Measurements from ENCODE around the gene ERFL.

ERFL gene

DNA sequence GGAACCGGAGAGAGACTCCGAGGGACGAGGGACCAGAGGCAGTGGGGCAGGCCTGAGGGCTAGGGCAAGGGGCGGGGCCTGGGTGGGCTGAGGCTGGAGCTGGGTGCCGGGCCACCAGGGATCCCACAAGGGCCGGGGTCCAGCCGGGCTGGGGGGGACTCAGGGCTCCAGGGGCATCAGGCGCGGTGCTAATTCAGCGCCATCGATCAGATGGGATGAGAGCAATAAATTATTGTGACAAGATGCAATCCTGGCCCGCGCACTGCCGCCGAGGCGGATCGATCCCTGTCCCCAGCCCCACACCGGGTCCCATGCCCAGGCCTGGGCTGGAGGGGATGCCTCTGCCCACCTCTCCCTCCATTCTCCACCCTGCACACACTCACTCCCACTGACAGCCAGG lies 5.7 kb downstream of the ERFL start:
- TF ChIP-seq, protein P1, sequence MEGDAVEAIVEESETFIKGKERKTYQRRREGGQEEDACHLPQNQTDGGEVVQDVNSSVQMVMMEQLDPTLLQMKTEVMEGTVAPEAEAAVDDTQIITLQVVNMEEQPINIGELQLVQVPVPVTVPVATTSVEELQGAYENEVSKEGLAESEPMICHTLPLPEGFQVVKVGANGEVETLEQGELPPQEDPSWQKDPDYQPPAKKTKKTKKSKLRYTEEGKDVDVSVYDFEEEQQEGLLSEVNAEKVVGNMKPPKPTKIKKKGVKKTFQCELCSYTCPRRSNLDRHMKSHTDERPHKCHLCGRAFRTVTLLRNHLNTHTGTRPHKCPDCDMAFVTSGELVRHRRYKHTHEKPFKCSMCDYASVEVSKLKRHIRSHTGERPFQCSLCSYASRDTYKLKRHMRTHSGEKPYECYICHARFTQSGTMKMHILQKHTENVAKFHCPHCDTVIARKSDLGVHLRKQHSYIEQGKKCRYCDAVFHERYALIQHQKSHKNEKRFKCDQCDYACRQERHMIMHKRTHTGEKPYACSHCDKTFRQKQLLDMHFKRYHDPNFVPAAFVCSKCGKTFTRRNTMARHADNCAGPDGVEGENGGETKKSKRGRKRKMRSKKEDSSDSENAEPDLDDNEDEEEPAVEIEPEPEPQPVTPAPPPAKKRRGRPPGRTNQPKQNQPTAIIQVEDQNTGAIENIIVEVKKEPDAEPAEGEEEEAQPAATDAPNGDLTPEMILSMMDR (IDR thresholded peaks at IDR 0.05; ENCODE audit: low read depth, low read length) = no peak
- H3K4me3 ChIP-seq (replicated peaks in 1 of 2; ENCODE audit: low read depth in 2 of 2, low read length in 2 of 2) = no peak overlapping the region
- DNase-seq (ENCODE audit: low read depth in 2 of 2) = no peak

DNA sequence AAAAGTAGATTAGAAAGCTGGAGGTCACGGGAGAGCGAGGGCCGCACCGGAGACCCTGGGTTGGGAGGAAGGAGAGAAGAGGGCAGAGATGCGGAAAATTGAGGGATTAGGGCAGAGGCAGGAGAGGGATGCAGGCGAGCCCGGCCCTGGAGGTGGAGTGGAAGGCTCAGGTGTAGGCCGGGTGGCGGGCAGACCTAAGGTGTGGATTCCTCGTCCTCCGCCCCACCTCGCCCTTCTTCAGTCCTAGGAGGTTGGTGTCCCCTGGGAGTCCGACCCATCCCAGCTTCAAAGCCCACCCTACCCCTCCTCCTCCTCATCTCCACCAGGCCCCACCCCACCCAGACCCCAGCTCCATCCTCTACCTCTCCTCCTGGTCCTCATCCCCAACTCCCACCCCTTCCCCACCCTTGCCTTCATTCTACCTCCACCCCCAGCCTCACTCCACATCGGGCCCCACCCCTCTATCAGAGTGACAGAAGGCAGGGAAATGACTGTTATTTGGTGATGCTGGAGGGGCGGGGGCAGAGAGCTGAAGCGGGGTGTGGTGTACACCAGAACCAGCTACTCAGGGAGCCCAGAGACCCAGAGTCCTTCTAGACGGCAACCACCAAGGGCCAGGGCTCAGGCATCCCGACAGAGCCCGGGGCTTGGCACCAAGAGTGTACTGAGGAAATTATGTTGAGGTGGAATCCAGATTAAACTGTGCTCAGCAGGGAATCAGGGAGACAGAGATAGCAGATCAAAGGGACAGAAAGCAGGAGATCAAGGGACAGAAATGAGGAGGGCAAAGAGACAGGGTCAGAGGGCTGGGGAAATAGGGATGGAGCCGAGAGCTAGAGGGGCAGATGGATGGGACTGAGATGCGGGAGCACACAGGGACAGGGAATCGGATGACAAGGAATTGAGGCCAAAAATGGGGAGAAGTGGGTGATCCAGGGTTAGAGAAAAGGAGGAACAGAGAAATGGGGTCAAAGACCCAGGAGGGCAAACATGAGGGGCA lies 6.4 kb downstream of the ERFL start:
- no peak overlapping the region for H3K4me3 ChIP-seq (replicated peaks in 1 of 2; ENCODE audit: low read depth in 2 of 2, low read length in 2 of 2)

DNA sequence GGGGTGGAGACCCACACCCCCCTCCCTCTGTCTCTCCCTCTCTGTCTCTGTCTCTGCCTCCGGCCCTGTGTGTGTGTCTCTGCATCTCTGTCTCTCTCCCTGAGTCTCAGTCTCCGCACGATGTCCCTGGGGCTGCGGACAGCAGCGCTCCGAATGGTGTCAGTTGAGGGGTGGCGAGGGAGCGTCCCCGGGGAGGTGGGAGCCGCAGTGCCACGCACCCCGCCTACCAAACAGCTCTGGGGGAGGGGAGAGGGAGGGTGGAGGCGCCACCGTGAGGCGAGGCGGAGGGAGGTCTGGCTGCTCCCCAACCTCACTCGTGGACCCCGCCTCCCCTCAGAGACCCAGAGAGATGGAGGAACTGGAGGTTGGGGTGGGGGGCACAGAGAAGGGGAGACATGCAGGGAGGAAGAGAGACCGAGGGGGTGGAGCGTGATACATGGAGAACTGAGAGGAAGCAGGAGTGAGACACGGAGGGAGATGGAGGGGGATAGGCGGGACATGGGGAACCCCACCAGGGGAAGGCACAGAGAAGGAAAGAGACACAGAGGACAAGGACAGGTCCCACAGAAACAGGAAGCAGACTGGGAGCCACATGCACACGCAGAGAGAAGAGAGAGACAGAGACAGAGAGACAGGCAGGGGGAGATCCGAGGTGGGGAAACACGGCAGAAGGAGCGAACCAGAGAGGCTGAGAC lies 7.2 kb downstream of the ERFL start:
- H3K4me3 ChIP-seq (replicated peaks in 1 of 2; ENCODE audit: low read depth in 2 of 2, low read length in 2 of 2) = no peak overlapping the region
- TF ChIP-seq, protein P1 (IDR thresholded peaks at IDR 0.05; ENCODE audit: low read depth, low read length) = no peak
- DNase-seq (ENCODE audit: low read depth in 2 of 2) = no peak

More for the DNA sequence above, 6.4 kb downstream of the ERFL start:
- DNase-seq (ENCODE audit: low read depth in 2 of 2) = no peak
- TF ChIP-seq, protein P1 (IDR thresholded peaks at IDR 0.05; ENCODE audit: low read depth, low read length) = no peak

DNA sequence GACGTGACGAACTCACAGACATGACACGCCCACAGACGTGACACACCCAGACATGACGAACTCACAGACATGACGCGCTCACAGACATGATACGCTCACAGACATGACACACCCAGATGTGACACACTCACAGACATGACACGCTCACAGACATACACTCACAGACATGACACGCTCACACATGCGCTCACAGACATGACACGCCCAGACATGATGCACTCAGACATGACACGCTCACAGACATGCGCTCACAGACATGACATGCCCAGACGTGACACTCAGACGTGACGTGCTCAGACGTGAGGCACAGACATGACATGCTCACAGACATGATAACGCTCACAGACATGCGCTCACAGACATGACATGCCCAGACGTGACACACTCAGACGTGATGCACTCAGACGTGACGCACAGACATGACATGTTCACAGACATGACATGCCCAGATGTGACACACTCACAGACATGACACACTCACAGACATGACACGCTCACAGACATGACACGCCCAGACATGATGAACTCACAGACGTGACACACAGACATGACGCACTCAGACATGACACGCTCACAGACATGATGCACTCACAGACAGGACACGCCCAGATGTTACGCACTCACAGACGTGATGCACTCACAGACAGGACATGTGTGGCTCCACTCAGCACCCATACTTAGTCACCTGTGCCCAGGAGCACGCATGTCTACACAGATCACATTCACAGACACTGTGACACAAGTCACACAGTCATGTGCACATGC lies 8.1 kb downstream of the ERFL start:
- no peak overlapping the region for H3K4me3 ChIP-seq (replicated peaks in 1 of 2; ENCODE audit: low read depth in 2 of 2, low read length in 2 of 2)
- TF ChIP-seq, protein P1 (IDR thresholded peaks at IDR 0.05; ENCODE audit: low read depth, low read length) = no peak
- no peak for DNase-seq (ENCODE audit: low read depth in 2 of 2)

DNA sequence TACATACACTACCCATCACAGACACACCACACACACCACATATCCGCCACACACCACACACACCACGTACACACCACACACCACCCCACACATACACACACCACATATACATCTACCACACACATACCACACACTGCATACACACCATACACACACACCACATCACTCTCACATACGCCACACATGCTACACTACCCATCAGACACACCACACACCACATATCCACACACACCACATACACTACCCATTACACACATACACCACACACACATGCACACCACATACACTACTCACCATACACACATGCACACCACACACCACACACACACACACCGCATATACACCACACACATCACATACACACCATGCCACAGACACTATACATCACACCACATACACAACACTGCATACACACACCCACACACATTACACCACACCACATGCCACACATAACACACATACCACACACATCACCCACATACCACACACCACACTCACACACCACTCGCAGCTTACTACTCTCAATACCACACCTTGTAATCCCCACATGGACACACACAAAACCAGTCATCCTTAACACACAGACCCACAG lies 9.5 kb downstream of the ERFL start:
- DNase-seq (ENCODE audit: low read depth in 2 of 2) = no peak
- no peak overlapping the region for H3K4me3 ChIP-seq (replicated peaks in 1 of 2; ENCODE audit: low read depth in 2 of 2, low read length in 2 of 2)
- TF ChIP-seq, protein P1 (IDR thresholded peaks at IDR 0.05; ENCODE audit: low read depth, low read length) = no peak

DNA sequence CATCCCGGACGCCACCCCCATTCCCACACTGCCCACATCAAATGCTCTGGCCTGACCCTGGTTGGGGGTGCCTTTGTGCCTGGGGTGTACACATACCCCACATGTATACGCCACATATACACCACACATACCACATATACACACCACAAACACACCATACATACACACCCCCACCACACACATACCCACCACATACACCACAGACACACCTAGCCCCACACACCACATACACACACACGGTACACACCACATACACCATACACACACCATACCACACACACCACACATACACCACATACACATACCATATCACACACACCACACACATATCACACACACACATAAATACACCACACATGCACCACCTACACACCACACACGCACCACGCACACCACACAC lies 10.2 kb downstream of the ERFL start:
- TF ChIP-seq, protein P1 (IDR thresholded peaks at IDR 0.05; ENCODE audit: low read depth, low read length) = no peak
- no peak overlapping the region for H3K4me3 ChIP-seq (replicated peaks in 1 of 2; ENCODE audit: low read depth in 2 of 2, low read length in 2 of 2)
- no peak for DNase-seq (ENCODE audit: low read depth in 2 of 2)
